Stimulated activated CD8-positive, alpha-beta memory T cell treated with anti-CD3 and anti-CD28 coated beads, Interleukin-4, amount 100 ng/mL, for 48 hours (primary cell): ENCODE results near the gene CDCA5.

Experiments used
- DNase-seq: peaks from one replicate; pipeline ENCODE4 v3.0.0-alpha.2; 2020

The CDCA5 gene

GRCh38 chr11:65083834-65084597 is at the start of gene CDCA5, which contains the start of gene ZFPL1:
CDCA5 (minus strand) TSS chr11:65084040; CDS start chr11:65083978, 62 bp downstream.
ZFPL1 (plus strand) TSS chr11:65084222; CDS start chr11:65084699, 477 bp downstream.
- peak; percentile 99 for DNase-seq

GRCh38 chr11:65132988-65133700 is 49.3 kb upstream of the CDCA5 start:
- DNase-seq: peak; percentile 81

DNA sequence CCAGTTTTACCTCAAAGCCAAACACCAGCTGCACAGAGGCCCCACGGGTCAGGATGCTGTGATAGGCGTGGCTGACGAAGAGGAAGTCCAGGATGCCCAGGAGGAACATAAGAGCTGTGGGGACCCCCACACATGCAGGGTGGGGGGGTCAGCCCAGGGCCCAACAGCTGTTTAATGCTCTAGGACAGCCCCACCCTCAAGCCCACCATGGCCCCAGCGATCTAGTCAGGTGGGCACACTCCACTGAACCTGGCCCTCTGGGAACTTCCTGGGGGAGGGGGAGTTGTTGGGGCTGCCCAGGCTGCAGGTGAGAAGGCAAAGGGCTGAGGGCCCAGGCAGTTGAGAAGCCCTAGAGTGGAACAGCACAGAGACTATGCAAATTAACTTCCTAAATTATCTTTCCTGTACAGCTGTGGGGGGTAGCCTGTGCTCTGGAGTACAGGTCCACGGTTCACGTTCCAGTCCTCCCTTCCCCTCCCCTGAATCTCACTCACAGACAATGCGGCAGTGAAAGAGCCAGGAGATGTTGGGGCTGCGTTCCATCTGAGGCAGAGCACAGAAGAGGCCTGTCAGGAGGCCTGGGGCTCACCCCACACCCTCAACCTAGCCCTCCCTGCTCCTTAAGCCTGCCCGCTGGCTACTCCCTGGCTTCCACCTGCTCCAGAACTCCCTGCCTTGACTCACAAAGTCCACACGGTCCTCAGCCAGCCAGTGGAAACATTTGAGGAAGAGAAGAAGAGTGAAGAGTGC is 48.6 kb upstream of the CDCA5 start:
- no peak for DNase-seq

GRCh38 chr11:65131895-65132237 is 48.0 kb upstream of the CDCA5 start:
- no peak for DNase-seq

DNA sequence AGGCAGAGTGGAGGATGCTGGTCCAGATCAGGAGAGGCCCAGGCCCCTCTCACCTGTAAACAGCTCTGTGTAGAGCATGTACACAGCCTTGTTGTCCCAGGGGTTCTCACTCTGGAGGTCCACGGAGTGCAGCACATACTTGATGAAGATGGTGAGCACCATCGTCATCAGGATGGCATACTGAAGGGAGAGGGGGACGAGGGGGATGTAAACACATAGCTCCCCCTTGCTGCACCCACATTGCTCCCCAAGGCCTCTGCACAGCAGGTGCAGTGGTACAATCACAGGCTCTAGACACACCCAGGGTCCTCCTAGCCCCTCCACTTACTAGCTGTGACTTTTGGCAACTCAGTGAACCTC is 47.6 kb upstream of the CDCA5 start:
- no peak for DNase-seq

DNA sequence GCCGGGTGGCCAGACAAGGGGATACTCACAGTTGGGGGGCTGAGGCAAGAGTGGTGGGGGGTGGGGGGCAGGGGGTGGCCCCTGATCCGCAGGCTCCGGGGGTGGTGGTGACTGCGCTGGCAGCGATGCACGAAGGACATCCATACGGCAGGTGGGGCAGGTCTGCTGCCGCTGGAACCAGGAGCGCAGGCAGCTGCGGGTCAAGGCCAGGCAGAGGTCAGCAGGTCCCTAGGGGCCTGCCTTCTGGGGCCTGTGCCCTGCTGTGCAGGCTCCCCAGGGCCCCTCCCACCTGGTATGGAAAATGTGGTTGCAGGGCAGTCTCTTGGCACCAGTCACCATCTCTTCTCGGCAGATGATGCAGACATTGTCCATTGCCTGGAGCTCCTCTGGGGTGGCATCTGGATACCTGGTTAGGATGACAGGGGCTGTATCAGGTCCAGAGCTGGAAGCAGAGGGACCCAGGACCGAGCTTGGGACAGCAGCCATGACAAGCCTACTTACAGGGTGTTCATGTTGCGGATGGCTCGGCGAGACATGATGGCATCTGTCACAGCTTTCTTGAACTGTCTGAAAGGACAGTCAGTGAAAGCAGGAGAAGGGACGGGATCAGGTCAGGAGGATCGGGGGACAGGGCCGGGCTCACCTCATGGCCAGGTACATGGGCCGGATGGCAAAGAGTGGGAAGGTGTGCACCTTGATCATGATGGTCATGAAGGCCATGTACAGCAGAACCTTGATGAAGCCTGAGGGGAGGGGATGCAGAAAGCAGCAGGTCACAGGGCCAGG is 47.0 kb upstream of the CDCA5 start:
- no peak for DNase-seq

DNA sequence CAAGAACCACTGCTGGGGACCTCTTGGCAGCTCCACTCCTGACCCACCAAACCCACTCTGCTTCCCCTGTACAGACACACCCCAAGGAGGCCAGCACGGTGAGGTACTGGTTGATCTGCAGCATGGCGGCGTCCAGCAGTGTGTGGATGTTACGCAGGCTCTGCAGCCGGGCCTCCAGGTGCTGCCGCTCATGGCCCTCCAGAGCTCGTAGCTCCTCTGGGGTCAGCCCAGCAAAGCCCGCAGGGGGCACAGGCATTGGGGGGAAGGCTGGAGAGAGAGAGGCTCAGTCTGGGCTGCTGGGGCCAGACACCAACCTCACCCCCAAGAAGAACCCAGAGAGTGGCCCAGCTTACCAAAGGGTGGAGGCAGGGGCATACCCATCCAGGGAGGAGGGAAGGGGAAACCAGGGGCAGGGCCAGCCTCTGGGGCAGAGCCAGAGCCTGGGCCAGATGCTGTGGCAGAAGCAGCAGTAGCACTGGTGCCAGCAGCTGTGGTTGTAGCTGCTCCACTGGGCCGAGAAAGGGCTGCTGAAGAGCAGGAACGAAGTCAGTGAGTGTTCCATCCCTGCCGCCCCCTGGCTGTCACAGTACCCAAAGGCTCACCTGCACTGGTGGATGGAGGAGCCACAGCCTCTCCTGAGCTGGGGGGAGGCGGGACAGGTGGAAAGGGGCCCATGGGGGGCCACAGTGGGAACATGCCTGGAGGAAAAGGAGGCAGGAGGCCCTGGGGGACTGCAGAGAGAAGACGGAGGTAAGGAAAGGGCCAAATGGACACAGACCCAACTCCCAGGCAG is 46.0 kb upstream of the CDCA5 start:
- DNase-seq: no peak

DNA sequence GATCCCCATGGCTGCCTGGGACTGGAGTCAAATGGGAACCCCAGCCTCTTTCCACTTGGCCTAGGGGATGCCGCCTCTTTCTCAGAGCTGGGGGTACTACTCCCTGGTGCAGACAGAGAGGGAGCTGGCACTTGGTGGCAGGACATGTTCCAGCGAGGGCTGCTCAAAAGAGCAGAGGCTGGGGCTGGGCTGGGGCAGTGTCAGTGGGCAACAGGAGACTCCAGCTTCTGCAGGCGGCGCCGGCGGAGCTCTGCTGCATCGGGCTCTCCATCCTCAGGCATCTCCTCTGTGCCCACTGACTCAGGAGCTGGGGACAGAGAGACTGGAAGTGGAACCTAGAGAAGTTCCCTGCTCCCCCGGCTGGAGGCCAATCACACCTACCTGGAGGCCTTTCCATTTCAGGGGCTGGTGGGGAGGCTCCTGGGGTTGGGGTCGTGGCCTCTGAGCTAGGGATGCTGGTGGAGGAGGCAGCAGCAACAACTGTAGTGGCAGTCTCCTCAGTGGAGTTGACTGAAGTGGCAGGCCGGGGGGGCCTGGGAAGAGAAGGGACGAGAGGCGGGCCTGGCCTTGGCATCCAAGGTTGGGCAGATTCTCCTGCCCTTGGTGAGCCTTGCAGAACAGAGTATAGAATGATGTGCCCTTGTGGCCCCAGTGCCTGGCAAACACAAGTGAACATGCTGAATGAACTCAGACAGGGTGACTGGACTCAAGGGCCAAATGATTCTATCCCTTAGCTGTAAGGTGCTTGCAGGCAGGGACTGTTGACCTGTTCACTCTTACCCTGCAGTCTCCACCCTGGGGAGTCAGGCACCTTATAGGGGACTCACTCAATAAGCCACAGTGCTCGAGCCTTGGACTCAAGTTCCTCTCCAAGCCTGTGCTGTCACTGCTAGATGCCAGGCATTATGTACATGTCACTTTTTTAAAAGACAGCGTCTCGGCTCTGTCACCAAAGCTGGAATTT is 44.6 kb upstream of the CDCA5 start:
- DNase-seq: no peak

DNA sequence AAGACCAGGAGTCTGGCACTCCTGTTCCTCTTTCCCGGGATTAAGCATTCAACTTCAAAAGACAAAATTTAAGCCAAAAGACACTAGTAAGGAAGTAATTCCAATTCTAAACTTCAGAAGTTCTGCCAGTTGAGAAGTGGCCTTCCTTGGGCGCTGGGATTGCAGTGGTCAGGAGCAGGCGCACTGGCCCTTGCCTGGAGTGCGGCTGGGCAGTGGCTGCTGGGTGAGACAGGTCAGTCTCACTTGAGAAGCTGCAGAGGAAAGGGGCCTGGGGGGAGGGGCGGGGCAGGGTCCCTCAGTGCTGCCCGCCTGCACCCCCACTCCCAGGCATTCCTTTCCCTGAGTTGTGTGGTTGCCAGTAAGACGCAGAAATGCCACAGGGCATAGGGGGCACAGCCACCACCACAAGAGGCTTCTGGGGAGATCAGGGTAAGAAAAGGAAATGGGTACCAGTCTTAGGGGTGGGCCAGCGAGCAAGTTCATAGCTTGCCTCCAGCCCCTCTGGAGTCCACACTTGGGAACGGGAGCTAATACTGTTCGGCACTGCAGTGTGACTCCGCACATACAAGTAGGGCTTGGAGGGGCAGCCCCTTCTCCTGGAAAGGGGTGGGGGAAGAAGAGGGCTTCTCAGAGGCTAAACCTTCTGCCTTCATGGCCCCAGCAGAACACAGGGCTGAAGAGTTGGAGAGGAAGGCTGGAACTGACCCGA is 43.8 kb upstream of the CDCA5 start:
- no peak for DNase-seq

GRCh38 chr11:65126624-65127274 is 42.9 kb upstream of the CDCA5 start:
- DNase-seq: no peak

- no peak for DNase-seq
Observed at GRCh38 chr11:65125197-65126056, 41.6 kb upstream of the CDCA5 start.

DNA sequence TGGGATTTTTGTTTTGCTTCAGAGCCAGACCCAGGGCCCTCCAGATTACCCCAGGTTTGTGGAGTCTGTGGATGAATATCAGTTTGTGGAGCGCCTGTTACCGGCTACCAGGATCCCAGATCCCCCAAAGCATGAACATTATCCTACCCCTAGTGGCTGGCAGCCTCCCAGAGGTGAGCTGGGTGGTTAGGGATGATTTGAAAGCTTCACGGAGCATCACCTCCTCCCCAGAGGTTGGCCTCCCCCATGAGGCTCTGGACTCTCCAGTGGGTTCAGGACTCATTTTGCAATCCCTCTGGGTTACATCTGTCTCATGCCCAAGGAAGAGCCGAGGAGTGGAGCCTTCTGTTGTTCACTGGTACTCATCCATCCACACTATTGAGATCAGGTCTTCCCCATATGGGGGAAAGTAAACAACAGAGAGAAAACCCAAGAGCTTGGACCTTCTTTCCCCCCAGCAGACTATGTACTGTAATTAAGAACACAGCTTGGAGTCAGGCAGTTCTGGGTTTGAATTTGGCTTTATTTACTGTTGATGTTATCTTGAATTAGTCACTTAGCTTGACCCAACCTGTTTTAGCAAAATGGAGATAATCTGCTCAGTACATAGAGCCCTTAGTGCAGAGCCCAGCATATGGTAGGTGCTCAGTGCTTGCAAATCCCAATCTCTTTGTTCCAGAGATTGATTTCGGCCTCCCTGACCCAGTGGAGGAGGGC is 40.8 kb upstream of the CDCA5 start:
- DNase-seq: no peak

DNA sequence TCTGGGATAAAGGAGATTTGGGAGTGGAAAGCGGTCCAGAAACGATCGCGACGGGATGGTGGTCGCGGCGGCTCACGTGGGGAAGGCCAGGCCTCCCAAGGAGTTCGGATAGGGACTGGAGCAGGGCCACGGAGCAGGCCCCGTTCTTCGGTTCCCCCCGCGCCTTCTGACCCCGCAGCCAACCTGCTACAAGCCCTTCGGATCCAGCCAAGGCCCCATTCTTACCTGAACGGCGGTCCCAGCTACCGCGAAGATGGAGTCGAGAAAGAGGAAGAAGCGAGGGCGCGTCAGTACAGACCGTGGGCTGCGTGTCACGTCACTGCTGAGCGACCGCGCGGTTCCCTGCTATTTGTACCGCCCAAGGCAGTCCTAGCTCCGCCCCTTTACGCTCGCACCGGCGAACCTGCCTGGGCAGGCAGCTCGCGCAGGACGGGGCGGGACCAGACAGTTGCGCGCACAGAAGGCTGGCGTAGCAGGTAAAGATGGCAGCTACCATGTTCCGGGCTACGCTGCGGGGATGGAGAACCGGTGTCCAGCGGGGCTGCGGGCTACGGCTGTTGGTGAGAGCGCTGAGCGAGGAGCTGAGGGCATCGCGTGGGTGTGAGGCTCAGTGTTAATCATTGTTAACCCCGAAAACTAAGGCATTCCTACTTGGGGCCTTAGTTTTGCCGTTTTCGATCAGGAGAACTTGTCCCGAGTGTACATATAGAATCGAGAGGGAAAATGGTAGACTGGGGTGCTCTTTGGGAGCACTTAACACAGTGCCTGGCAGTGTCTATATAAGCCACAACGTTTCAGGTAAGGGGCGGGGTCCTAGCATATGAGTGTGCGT is 38.2 kb upstream of the CDCA5 start, which contains the start of the genes FAU and MRPL49:
FAU (minus strand) TSS at position 270 of the 832 bp plus-strand sequence. CDS start 321 bp downstream, outside the sequence.
MRPL49 (plus strand) TSS at position 457 of the 832 bp plus-strand sequence; CDS start at position 483, 26 bp downstream.
- peak; percentile 99 for DNase-seq

DNA sequence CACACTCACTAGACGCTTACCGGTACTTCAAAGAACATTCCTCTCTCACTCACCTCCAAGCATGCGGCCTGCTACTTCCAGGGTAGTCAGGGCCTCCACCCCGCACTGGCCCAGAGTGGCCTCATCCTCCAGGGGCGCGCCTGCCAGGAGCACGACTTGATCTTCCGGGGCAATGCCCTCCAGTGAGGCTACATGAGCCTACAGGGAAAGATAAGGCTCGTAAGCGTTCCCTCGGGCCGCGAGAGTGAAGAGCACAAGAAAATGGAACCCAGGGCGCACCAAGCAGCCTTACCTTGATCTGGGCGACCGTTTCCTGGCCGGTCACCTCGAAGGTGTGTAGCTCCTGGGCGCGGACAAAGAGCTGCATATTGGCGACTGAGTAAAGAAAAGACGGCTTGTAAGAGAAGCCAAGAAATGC is 37.6 kb upstream of the CDCA5 start:
- no peak for DNase-seq

DNA sequence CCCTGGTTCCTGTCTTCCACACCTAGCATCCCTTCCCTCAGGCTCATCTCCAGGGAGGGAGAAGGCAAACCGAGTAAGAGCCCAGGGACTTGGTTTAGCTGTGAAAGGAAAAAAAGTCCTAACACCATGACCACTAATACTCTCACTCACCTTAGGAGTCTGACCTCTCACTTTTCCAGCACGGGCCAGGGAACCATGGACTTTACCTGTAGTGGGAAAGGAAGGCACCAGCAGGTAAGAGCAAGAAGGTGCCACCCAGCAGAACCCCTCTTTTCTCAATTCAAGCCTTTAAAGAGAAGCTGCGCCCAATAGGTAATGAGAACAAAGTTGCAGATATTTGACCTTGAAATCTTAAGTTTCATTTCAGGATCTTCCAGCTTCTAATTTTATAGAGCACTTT is 37.0 kb upstream of the CDCA5 start:
- no peak for DNase-seq

GRCh38 chr11:65119670-65119995 is 35.8 kb upstream of the CDCA5 start:
- no peak for DNase-seq
